K562 (cell line): Measurements from ENCODE around the gene CEND1. TPM values are rescaled to one million over a fixed set of nuclear protein-coding genes. Genes with fewer than 3 reads are reported as not detected.
A peak's percentile ranks its signal among the peaks of the same experiment; 100 is the strongest.

Experiments used
- ADNP ChIP-seq: fragments of 200-800 bp; sonication (Bioruptor generic); IDR thresholded peaks from 2 replicates; pipeline ENCODE4 v1.6.1; 2016; ENCODE audit warnings: missing genetic modification characterization, missing compliant biosample characterization
- ATF7 ChIP-seq: fragments of 450-650 bp; IDR thresholded peaks from 2 replicates; pipeline ENCODE4 v1.7.1; 2014; ENCODE audit warnings: mild to moderate bottlenecking, moderate library complexity
- CBFB ChIP-seq: sonication (generic); formaldehyde crosslinking; IDR thresholded peaks from 2 replicates; pipeline ENCODE4 v1.4.0; 2020; ENCODE audit warnings: mild to moderate bottlenecking, missing genetic modification reagents
- CCNT2 ChIP-seq: IDR thresholded peaks from 2 replicates; pipeline ENCODE4 v1.6.1; 2011; ENCODE audit warnings: borderline replicate concordance, low read depth, mild to moderate bottlenecking, moderate library complexity, mixed read lengths, low read length; ENCODE audit not compliant: insufficient read length; ENCODE audit errors: extremely low read depth
- GATA2 ChIP-seq: sonication (generic); formaldehyde crosslinking; IDR thresholded peaks from 2 replicates; pipeline ENCODE4 v1.4.0; 2020; ENCODE audit warnings: mild to moderate bottlenecking, missing genetic modification reagents
- HNRNPUL1 ChIP-seq: fragments of 200-400 bp; formaldehyde crosslinking; IDR thresholded peaks from 2 replicates; pipeline ENCODE4 v1.6.1; 2017; ENCODE audit warnings: low read length
- ILF3 ChIP-seq: fragments of 450-650 bp; IDR thresholded peaks from 2 replicates; pipeline ENCODE4 v1.6.1; 2018; ENCODE audit warnings: antibody characterized with exemption, mild to moderate bottlenecking, moderate library complexity, borderline replicate concordance
- MYBL2 ChIP-seq, 2 experiments: fragments of 450-650 bp in 1 of 2; sonication (generic) in 1 of 2; formaldehyde crosslinking in 1 of 2; IDR thresholded peaks; 2 replicates each; pipeline versions ENCODE4 v1.6.1 to v1.8.1; 2017 to 2022; ENCODE audit warnings: borderline replicate concordance in 1 of 2, inconsistent platforms in 1 of 2, low read depth in 1 of 2, mild to moderate bottlenecking in 1 of 2, missing genetic modification reagents in 1 of 2, moderate library complexity in 1 of 2
- PML ChIP-seq: IDR thresholded peaks from 2 replicates; pipeline ENCODE4 v1.6.1; 2012; ENCODE audit warnings: low read length, inconsistent platforms
- POLR2AphosphoS2 ChIP-seq: IDR thresholded peaks from 2 replicates; pipeline ENCODE4 v1.6.1; 2012; ENCODE audit warnings: low read length, improper control_type of control experiment
- RBM22 ChIP-seq: fragments of 200-400 bp; formaldehyde crosslinking; IDR thresholded peaks from 2 replicates; pipeline ENCODE4 v1.6.1; 2018; ENCODE audit warnings: low read length, low read depth; ENCODE audit not compliant: poor library complexity, severe bottlenecking
- REST ChIP-seq, 2 experiments: fragments of 450-650 bp; formaldehyde crosslinking in 1 of 2; IDR thresholded peaks; 2 replicates each; pipeline versions ENCODE4 v1.4.0 to v1.6.1; 2014 to 2020; ENCODE audit warnings: mild to moderate bottlenecking in 2 of 2, borderline replicate concordance in 1 of 2, low read depth in 1 of 2
- SAFB2 ChIP-seq: fragments of 200-400 bp; formaldehyde crosslinking; IDR thresholded peaks from 2 replicates; pipeline ENCODE4 v1.6.1; 2018; ENCODE audit warnings: borderline replicate concordance, low read length, low read depth, moderate library complexity; ENCODE audit not compliant: severe bottlenecking
- TRIM28 ChIP-seq: fragments of 450-650 bp; IDR thresholded peaks from 2 replicates; pipeline ENCODE4 v1.6.1; 2017
- ZNF3 ChIP-seq: fragments of 250-450 bp; sonication (Bioruptor Pico); IDR thresholded peaks from 2 replicates; pipeline ENCODE4 v1.5.0; 2021; ENCODE audit warnings: mild to moderate bottlenecking, moderate library complexity
- ZNF583 ChIP-seq: fragments of 250-450 bp; sonication (Bioruptor Pico); IDR thresholded peaks from 2 replicates; pipeline ENCODE4 v1.4.0; 2020
- ZNF75A ChIP-seq: fragments of 450-650 bp; formaldehyde crosslinking; IDR thresholded peaks from 2 replicates; pipeline ENCODE4 v1.4.0; 2020; ENCODE audit warnings: mild to moderate bottlenecking
- ZSCAN32 ChIP-seq: fragments of 450-650 bp; formaldehyde crosslinking; IDR thresholded peaks from 2 replicates; pipeline ENCODE4 v1.4.0; 2020; ENCODE audit warnings: mild to moderate bottlenecking, moderate library complexity
- polyA plus RNA-seq, 8 experiments: library from polyadenylated mRNA; depleted of rRNA in 4 of 8; stranded (reverse) in 5 of 8; unstranded in 3 of 8; fragments of >200 nt; fragmentation: Nextera tagmentation in 2 of 8; fragmentation: Illumina TruSeq in 1 of 8; extraction: Ambion mirVana in 2 of 8; extraction: Trizol in 1 of 8; gene quantifications; 2 replicates each; pipeline versions ENCODE4 v1.2.1 to v1.2.3, GENCODE V29; 2011 to 2014; ENCODE audit warnings: inconsistent platforms in 1 of 8, missing spikeins in 1 of 8
- total RNA-seq, 7 experiments: library from RNA; depleted of rRNA in 6 of 7; stranded (reverse); fragments of >200 nt in 6 of 7; fragmentation: Illumina TruSeq in 2 of 7; extraction: Trizol in 2 of 7; gene quantifications; 2 replicates each; pipeline versions ENCODE4 v1.2.1 to v1.2.3, GENCODE V29; 2011 to 2021; ENCODE audit warnings: low replicate concordance in 1 of 7
- TF ChIP-seq, protein P1 (sequence below): fragments of 250-450 bp; sonication (Bioruptor Pico); IDR thresholded peaks from 2 replicates; pipeline ENCODE4 v1.4.0; 2020; ENCODE audit warnings: borderline replicate concordance

The CEND1 gene
- total and polyA plus RNA-seq, 9 of the 15 experiments (the other 6 are each of a cell fraction or from before 2014, with no cell fraction given): 0.13 to 0.18 (median 0.16) TPM; not detected in 6

- no peak for TF ChIP-seq MYBL2 (IDR thresholded peaks at IDR 0.05; ENCODE audit: low read depth)
- TF ChIP-seq MYBL2 (CRISPR knock-in tag; IDR thresholded peaks at IDR 0.05; ENCODE audit: borderline replicate concordance): no peak
- no peak for TF ChIP-seq CBFB
- TF ChIP-seq ADNP (tag): no peak
- peak; percentile 24; the same call in 1 of the 2 replicates for TF ChIP-seq ZNF3
- TF ChIP-seq ATF7: no peak
- 0 out of 2 replicates have a peak, but pooled peaks have one; percentile 38 for TF ChIP-seq PML
- TF ChIP-seq POLR2AphosphoS2: peak; percentile 95
- no peak for TF ChIP-seq CCNT2
- no peak for TF ChIP-seq HNRNPUL1
- no peak for TF ChIP-seq ZNF583 (CRISPR knock-in tag)
- peak; percentile 23; the same call in 1 of the 2 replicates for TF ChIP-seq REST (IDR thresholded peaks at IDR 0.05; ENCODE audit: borderline replicate concordance)
- TF ChIP-seq REST (CRISPR knock-in tag; IDR thresholded peaks at IDR 0.05; ENCODE audit: low read depth): no peak
- TF ChIP-seq ZSCAN32 (CRISPR knock-in tag): no peak
- no peak for TF ChIP-seq SAFB2
- no peak for TF ChIP-seq GATA2 (CRISPR knock-in tag)
- TF ChIP-seq, protein P1, sequence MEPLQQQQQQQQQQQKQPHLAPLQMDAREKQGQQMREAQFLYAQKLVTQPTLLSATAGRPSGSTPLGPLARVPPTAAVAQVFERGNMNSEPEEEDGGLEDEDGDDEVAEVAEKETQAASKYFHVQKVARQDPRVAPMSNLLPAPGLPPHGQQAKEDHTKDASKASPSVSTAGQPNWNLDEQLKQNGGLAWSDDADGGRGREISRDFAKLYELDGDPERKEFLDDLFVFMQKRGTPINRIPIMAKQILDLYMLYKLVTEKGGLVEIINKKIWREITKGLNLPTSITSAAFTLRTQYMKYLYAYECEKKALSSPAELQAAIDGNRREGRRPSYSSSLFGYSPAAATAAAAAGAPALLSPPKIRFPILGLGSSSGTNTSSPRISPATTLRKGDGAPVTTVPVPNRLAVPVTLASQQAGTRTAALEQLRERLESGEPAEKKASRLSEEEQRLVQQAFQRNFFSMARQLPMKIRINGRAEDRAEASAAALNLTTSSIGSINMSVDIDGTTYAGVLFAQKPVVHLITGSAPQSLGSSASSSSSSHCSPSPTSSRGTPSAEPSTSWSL (CRISPR knock-in tag): no peak
- peak; percentile 80; the same call in 1 of the 2 replicates for TF ChIP-seq ILF3
- TF ChIP-seq TRIM28: no peak
- TF ChIP-seq ZNF75A (CRISPR knock-in tag): no peak
- TF ChIP-seq RBM22: peak; percentile 92
These were observed 24.7 kb downstream of the CEND1 start (continued) for GRCh38 chr11:765025-765801.
